ENCODE measurements around the gene ATP8B1.

DNA sequence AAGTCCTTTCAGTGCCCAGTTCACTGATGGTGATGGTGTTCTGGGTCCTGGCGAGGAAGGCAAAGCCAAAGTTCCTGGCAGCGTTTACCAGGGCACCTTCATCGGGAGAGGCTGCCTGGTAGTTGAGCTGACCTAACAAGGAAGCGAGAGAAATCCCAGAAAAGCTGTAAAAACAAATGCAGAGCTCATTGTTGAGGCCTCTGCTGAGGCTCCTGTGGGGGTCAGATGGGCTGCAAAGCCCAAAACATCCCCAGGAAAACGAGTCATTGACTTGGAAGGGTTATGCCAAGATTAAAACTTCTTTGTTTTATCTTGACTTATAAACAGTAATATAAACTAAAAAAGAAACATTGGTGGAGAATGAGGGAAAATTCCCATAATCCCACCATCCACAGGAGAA, 128.2 kb downstream of the ATP8B1 start:
- TF ChIP-seq, protein P1, sequence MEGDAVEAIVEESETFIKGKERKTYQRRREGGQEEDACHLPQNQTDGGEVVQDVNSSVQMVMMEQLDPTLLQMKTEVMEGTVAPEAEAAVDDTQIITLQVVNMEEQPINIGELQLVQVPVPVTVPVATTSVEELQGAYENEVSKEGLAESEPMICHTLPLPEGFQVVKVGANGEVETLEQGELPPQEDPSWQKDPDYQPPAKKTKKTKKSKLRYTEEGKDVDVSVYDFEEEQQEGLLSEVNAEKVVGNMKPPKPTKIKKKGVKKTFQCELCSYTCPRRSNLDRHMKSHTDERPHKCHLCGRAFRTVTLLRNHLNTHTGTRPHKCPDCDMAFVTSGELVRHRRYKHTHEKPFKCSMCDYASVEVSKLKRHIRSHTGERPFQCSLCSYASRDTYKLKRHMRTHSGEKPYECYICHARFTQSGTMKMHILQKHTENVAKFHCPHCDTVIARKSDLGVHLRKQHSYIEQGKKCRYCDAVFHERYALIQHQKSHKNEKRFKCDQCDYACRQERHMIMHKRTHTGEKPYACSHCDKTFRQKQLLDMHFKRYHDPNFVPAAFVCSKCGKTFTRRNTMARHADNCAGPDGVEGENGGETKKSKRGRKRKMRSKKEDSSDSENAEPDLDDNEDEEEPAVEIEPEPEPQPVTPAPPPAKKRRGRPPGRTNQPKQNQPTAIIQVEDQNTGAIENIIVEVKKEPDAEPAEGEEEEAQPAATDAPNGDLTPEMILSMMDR (IDR thresholded peaks at IDR 0.05): no peak
- TF ChIP-seq POLR2A (IDR thresholded peaks at IDR 0.05): no peak

Measured in body of pancreas (tissue), 4 donors.